ENCODE results near the gene SLC22A4. TPM values are rescaled to one million over a fixed set of nuclear protein-coding genes. Genes with fewer than 3 reads are reported as not detected.

The SLC22A4 gene
- total RNA-seq (10 to 100 TPM in 1 of 4 donors, 1 to 10 TPM in 3; 1.9 to 14.0 (median 2.7) TPM), polyA plus RNA-seq (10 to 100 TPM in 1 of 3 donors, 1 to 10 TPM in 2; 1.1 to 17.5 (median 5.6) TPM)
- long read RNA-seq, donor 1, partial matches to known transcripts = 0 of 2 reads
- long read RNA-seq, donor 1, other reads (novel, unspliced or antisense) = 1 of 2 reads
- long read RNA-seq, donor 2, transcript SLC22A4-201 (10 exons, 2,201 nt) = major isoform, 6 of 18 reads
- long read RNA-seq, donor 2, partial matches to known transcripts = 2 of 18 reads
- long read RNA-seq, donor 2, other reads (novel, unspliced or antisense) = 10 of 18 reads

DNA sequence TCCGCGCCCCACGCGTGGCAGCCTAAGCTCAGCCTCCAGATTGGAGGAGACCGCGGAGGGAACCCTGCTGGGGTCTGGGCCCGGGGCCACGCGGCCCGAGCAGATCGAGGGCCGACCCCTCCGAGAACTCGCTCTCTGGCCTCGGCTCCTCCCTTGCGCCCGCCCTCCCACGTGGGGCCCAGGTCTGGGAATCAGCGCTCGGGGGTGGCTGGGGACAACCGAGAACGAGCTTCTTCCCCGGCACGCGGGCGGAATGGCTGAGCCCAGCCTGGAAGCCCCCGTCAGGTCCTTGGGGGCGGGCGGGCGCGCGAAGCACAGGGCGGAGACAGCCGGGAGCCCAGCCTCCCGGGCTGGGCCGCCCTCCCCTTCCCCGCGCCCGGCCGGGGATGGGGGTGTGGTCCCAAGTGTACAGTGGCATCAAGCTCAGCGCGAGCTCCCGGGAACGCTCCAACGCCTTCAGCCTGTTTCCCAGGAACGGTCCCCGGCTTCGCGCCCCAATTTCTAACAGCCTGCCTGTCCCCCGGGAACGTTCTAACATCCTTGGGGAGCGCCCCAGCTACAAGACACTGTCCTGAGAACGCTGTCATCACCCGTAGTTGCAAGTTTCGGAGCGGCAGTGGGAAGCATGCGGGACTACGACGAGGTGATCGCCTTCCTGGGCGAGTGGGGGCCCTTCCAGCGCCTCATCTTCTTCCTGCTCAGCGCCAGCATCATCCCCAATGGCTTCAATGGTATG lies at the start of gene SLC22A4:
Gene SLC22A4 (plus strand): TSS at position 403 of the 736 bp plus-strand sequence. CDS start 223 bp downstream, at position 626.
- Histone ChIP-seq H3K27me3 (ENCODE audit: insufficient read depth in 3 of 3, low read length in 2 of 3) (peaks cover 0 to 2% (median 0%) of the 10 kb centered on the region in 3 donors), H3K9me3 (no peaks in the 10 kb centered on the region), H3K4me3 (peak within 1 kb of the TSS; percentile 73), H3K4me1 (peaks cover 38% of the 10 kb centered on the region), H3K27ac (peak within 1 kb of the TSS; percentile 96), H3K36me3 (ENCODE audit: insufficient read depth in 1 of 2, low read depth in 1 of 2) (no peaks in the 10 kb centered on the region)
- ATAC-seq (peak; percentile 78 to 86 (median 82)), DNase-seq (peak; percentile 95 to 96)
- intact Hi-C loops (cut with DNase I) = loop anchor here (2.0 to 5.0 kb wide), 2 partner anchors 73 to 77 kb away; partner anchors contain the start of gene SLC22A5 (in 1 of the 2)
- WGBS, 3 donors = 0% methylated on average over 39 to 63 of the region's 63 CpGs
- TF ChIP-seq, protein P1, sequence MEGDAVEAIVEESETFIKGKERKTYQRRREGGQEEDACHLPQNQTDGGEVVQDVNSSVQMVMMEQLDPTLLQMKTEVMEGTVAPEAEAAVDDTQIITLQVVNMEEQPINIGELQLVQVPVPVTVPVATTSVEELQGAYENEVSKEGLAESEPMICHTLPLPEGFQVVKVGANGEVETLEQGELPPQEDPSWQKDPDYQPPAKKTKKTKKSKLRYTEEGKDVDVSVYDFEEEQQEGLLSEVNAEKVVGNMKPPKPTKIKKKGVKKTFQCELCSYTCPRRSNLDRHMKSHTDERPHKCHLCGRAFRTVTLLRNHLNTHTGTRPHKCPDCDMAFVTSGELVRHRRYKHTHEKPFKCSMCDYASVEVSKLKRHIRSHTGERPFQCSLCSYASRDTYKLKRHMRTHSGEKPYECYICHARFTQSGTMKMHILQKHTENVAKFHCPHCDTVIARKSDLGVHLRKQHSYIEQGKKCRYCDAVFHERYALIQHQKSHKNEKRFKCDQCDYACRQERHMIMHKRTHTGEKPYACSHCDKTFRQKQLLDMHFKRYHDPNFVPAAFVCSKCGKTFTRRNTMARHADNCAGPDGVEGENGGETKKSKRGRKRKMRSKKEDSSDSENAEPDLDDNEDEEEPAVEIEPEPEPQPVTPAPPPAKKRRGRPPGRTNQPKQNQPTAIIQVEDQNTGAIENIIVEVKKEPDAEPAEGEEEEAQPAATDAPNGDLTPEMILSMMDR (IDR thresholded peaks at IDR 0.05) = no peak

DNA sequence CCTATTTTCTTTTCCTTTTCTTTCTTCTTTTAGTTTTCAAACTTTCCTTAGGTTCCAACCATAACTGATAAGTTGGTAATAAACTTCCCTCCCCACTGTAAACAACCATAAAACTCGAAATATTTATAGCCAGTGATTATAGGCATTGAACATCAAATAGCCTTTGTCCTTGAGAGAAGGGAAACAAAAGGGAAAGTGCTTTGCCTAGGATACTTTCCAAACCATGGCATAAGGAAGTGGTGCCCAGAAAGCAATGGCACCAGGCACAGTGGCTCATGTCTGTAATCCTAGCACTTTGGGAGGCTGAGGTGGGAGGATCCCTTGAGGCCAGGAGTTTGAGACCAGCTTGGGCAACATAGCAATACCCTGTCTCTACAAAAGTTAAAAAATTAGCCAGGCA lies 48.6 kb upstream of the SLC22A4 start:
- DNase-seq = no peak
- WGBS, 3 donors = 65 to 86% (median 70%) methylated on average over 1 of the region's 1 CpG
- intact Hi-C loops (cut with DNase I) = no loop called here
- H3K4me3 ChIP-seq = no peak overlapping the region
- TF ChIP-seq, protein P1 (IDR thresholded peaks at IDR 0.05) = no peak
- ATAC-seq = no peak
- H3K27me3 ChIP-seq (ENCODE audit: insufficient read depth in 3 of 3, low read length in 2 of 3) = no peaks in the 10 kb centered on the region
- H3K9me3 ChIP-seq = peaks cover 13% of the 10 kb centered on the region
- no peaks in the 10 kb centered on the region for H3K4me1 ChIP-seq
- H3K27ac ChIP-seq = no peak overlapping the region
- H3K36me3 ChIP-seq (ENCODE audit: insufficient read depth in 1 of 2, low read depth in 1 of 2) = no peaks in the 10 kb centered on the region

DNA sequence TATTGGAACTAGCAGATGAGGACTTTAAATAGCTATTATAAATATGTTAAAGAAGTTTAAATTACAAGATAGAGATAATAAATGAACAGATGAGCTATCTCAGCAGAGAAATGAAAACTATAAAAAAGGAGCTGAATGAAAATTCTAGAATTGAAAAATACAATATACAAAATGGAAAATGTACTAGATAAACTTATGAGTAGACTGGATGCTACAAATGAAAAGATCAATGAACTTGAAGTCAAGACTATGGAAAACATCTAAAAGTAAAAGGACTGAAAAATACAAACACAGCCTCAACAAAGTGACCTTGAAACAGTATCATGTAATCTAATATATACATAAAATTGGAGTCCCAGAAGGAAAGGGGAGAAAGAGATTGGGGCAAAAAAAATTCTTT lies 47.4 kb upstream of the SLC22A4 start:
- no peaks in the 10 kb centered on the region for H3K4me1 ChIP-seq
- ATAC-seq = no peak
- H3K4me3 ChIP-seq = no peak overlapping the region
- intact Hi-C loops (cut with DNase I) = no loop called here
- H3K36me3 ChIP-seq (ENCODE audit: insufficient read depth in 1 of 2, low read depth in 1 of 2) = no peaks in the 10 kb centered on the region
- H3K9me3 ChIP-seq = peaks cover 13% of the 10 kb centered on the region
- no peak for DNase-seq
- H3K27ac ChIP-seq = no peak overlapping the region
- TF ChIP-seq, protein P1 (IDR thresholded peaks at IDR 0.05) = no peak
- H3K27me3 ChIP-seq (ENCODE audit: insufficient read depth in 3 of 3, low read length in 2 of 3) = no peaks in the 10 kb centered on the region

DNA sequence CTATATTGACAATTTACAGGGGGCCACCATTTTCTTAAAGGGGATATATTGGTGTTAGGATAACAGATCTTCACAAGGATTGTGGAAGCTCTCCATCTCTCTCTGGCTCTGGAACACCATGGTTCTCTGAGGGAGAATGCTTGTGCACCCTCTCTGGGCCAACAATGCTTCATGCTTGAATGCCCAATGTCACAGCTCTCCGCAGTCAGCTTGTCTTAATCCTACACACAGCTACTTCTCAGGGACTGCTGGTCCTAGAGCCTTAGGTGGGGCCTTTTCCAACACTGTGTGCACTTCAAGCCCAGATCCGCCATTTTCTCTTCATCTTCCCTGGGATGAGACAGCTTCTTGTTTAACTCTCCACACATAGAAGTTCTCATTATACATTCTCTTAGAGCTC lies 43.6 kb upstream of the SLC22A4 start:
- Histone ChIP-seq H3K36me3 (ENCODE audit: insufficient read depth in 1 of 2, low read depth in 1 of 2) (no peaks in the 10 kb centered on the region), H3K4me3 (no peak overlapping the region), H3K4me1 (peaks cover 8% of the 10 kb centered on the region), H3K27me3 (ENCODE audit: insufficient read depth in 3 of 3, low read length in 2 of 3) (no peaks in the 10 kb centered on the region), H3K27ac (no peak overlapping the region), H3K9me3 (peaks cover 13% of the 10 kb centered on the region)
- WGBS, 3 donors = 58 to 83% (median 62%) methylated on average over 2 of the region's 2 CpGs
- ATAC-seq (no peak), DNase-seq (no peak)
- intact Hi-C loops (cut with DNase I) = no loop called here
- TF ChIP-seq, protein P1 (IDR thresholded peaks at IDR 0.05) = no peak

Data from psoas muscle (tissue), 8 donors.